ENCODE data around the gene KIRREL3.

DNA sequence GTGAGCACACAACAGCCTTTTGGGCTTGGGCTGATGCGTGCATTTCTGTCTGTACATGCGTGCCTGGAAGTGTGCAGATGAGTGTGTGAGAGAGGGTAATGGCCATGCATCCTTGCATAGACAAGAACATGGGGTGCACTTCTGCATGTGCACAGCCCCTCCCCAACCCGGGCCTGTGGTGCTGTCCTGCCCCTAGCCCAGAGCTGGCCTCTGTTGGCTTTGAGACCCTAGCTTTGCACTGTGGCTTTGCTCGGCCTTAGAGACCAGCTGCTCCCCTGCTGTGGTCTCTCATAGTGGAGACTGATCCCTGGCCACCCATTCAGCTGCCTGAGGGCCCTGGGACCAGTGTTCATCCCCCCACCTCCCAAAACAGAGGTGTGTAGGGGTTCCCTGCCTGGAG, 619.7 kb downstream of the KIRREL3 start:
- TF ChIP-seq ZNF780A (CRISPR knock-in tag; IDR thresholded peaks at IDR 0.05) (no peak), JUND (IDR thresholded peaks at IDR 0.05; ENCODE audit: borderline replicate concordance, low read depth, low read length) (no peak), JUND (tag; IDR thresholded peaks at IDR 0.05; ENCODE audit: borderline replicate concordance, low read depth, low read length) (no peak), FOXK1 (CRISPR knock-in tag; IDR thresholded peaks at IDR 0.05; ENCODE audit: borderline replicate concordance) (no peak), ZNF24 (IDR thresholded peaks at IDR 0.05) (no peak)
- TF ChIP-seq, protein P1, sequence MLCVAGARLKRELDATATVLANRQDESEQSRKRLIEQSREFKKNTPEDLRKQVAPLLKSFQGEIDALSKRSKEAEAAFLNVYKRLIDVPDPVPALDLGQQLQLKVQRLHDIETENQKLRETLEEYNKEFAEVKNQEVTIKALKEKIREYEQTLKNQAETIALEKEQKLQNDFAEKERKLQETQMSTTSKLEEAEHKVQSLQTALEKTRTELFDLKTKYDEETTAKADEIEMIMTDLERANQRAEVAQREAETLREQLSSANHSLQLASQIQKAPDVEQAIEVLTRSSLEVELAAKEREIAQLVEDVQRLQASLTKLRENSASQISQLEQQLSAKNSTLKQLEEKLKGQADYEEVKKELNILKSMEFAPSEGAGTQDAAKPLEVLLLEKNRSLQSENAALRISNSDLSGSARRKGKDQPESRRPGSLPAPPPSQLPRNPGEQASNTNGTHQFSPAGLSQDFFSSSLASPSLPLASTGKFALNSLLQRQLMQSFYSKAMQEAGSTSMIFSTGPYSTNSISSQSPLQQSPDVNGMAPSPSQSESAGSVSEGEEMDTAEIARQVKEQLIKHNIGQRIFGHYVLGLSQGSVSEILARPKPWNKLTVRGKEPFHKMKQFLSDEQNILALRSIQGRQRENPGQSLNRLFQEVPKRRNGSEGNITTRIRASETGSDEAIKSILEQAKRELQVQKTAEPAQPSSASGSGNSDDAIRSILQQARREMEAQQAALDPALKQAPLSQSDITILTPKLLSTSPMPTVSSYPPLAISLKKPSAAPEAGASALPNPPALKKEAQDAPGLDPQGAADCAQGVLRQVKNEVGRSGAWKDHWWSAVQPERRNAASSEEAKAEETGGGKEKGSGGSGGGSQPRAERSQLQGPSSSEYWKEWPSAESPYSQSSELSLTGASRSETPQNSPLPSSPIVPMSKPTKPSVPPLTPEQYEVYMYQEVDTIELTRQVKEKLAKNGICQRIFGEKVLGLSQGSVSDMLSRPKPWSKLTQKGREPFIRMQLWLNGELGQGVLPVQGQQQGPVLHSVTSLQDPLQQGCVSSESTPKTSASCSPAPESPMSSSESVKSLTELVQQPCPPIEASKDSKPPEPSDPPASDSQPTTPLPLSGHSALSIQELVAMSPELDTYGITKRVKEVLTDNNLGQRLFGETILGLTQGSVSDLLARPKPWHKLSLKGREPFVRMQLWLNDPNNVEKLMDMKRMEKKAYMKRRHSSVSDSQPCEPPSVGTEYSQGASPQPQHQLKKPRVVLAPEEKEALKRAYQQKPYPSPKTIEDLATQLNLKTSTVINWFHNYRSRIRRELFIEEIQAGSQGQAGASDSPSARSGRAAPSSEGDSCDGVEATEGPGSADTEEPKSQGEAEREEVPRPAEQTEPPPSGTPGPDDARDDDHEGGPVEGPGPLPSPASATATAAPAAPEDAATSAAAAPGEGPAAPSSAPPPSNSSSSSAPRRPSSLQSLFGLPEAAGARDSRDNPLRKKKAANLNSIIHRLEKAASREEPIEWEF (CRISPR knock-in tag; IDR thresholded peaks at IDR 0.05): no peak
- TF ChIP-seq, protein P2, sequence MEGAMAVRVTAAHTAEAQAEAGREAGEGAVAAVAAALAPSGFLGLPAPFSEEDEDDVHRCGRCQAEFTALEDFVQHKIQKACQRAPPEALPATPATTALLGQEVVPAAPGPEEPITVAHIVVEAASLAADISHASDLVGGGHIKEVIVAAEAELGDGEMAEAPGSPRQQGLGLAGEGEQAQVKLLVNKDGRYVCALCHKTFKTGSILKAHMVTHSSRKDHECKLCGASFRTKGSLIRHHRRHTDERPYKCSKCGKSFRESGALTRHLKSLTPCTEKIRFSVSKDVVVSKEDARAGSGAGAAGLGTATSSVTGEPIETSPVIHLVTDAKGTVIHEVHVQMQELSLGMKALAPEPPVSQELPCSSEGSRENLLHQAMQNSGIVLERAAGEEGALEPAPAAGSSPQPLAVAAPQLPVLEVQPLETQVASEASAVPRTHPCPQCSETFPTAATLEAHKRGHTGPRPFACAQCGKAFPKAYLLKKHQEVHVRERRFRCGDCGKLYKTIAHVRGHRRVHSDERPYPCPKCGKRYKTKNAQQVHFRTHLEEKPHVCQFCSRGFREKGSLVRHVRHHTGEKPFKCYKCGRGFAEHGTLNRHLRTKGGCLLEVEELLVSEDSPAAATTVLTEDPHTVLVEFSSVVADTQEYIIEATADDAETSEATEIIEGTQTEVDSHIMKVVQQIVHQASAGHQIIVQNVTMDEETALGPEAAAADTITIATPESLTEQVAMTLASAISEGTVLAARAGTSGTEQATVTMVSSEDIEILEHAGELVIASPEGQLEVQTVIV (CRISPR knock-in tag; IDR thresholded peaks at IDR 0.05; ENCODE audit: borderline replicate concordance): no peak

All from K562 (cell line).